GM23338 (cell line): Measurements from ENCODE around the gene FBXO2. TPM values are rescaled to one million over a fixed set of nuclear protein-coding genes. Genes with fewer than 3 reads are reported as not detected.

Experiments used
- ATAC-seq: fragments of 200-7000 bp; cut with Tn5 transposase; 3 replicates; pipeline ENCODE4 v1.9.1; 2020
- DNase-seq: peaks from one replicate; pipeline ENCODE4 v3.0.0-alpha.2; 2015; ENCODE audit warnings: low spot score
- H2AFZ ChIP-seq: fragments of 200-600 bp; sonication (generic); 2 replicates; pipeline ENCODE4 v1.8.0; 2016; ENCODE audit warnings: antibody characterized with exemption, mild to moderate bottlenecking, moderate library complexity
- H3F3A ChIP-seq: fragments of 200-600 bp; sonication (generic); replicated peaks from 2 replicates; pipeline ENCODE4 v1.8.0; 2017; ENCODE audit warnings: antibody characterized with exemption, mixed run types, low read depth
- H3K27ac ChIP-seq: fragments of 200-600 bp; sonication (generic); 2 replicates; pipeline ENCODE4 v1.6.1; 2016; ENCODE audit warnings: low read depth
- H3K27me3 ChIP-seq: fragments of 200-600 bp; sonication (generic); 2 replicates; pipeline ENCODE4 v1.8.0; 2016; ENCODE audit warnings: mild to moderate bottlenecking, mixed run types, moderate library complexity; ENCODE audit not compliant: insufficient read depth
- H3K36me3 ChIP-seq: fragments of 200-600 bp; sonication (generic); 2 replicates; pipeline ENCODE4 v1.8.0; 2016; ENCODE audit warnings: mild to moderate bottlenecking; ENCODE audit not compliant: insufficient read depth
- H3K4me1 ChIP-seq: fragments of 200-600 bp; sonication (generic); 2 replicates; pipeline ENCODE4 v1.8.0; 2016; ENCODE audit warnings: mild to moderate bottlenecking, moderate library complexity; ENCODE audit not compliant: insufficient read depth
- H3K4me2 ChIP-seq: fragments of 200-600 bp; sonication (generic); 2 replicates; pipeline ENCODE4 v1.7.1; 2017; ENCODE audit warnings: mixed run types
- H3K4me3 ChIP-seq: fragments of 200-600 bp; sonication (generic); 2 replicates; pipeline ENCODE4 v1.6.1; 2016; ENCODE audit warnings: mixed run types
- H3K79me2 ChIP-seq: fragments of 200-600 bp; sonication (generic); replicated peaks from 2 replicates; pipeline ENCODE4 v1.8.0; 2017; ENCODE audit warnings: mild to moderate bottlenecking; ENCODE audit not compliant: insufficient read depth
- H3K9me2 ChIP-seq: fragments of 200-600 bp; sonication (generic); 2 replicates; pipeline ENCODE4 v1.8.0; 2017; ENCODE audit not compliant: insufficient read depth
- H4K20me1 ChIP-seq: fragments of 200-600 bp; sonication (generic); replicated peaks from 2 replicates; pipeline ENCODE4 v1.8.0; 2017; ENCODE audit warnings: mild to moderate bottlenecking; ENCODE audit not compliant: insufficient read depth
- H3K27ac Mint-ChIP-seq: 2 replicates; pipeline ENCODE4 v1.8.0; 2020; ENCODE audit warnings: inconsistent platforms, mild to moderate bottlenecking, moderate library complexity, mixed read lengths
- H3K27me3 Mint-ChIP-seq: 3 replicates; pipeline ENCODE4 v1.8.0; 2022; ENCODE audit warnings: low read depth, mild to moderate bottlenecking, moderate library complexity, mixed read lengths, inconsistent platforms; ENCODE audit not compliant: insufficient read depth, poor library complexity
- H3K36me3 Mint-ChIP-seq: 3 replicates; pipeline ENCODE4 v1.8.0; 2021; ENCODE audit warnings: low read depth, mild to moderate bottlenecking, inconsistent platforms, moderate library complexity, mixed read lengths
- H3K4me1 Mint-ChIP-seq: 3 replicates; pipeline ENCODE4 v1.8.0; 2020; ENCODE audit warnings: mild to moderate bottlenecking, inconsistent platforms, mixed read lengths
- H3K4me3 Mint-ChIP-seq: 3 replicates; pipeline ENCODE4 v1.8.0; 2021; ENCODE audit warnings: moderate library complexity, mild to moderate bottlenecking, inconsistent platforms, mixed read lengths
- H3K9me3 Mint-ChIP-seq: 3 replicates; pipeline ENCODE4 v1.8.0; 2020; ENCODE audit warnings: moderate library complexity, mild to moderate bottlenecking, inconsistent platforms, mixed read lengths
- CREB1 ChIP-seq: fragments of 250-450 bp; sonication (Bioruptor Pico); IDR thresholded peaks from 2 replicates; pipeline ENCODE4 v1.5.0; 2020; ENCODE audit warnings: low read depth, mild to moderate bottlenecking, moderate library complexity
- EZH2 ChIP-seq: fragments of 200-600 bp; sonication (generic); IDR thresholded peaks from one replicate; pipeline ENCODE4 v1.8.0; 2017; ENCODE audit warnings: antibody characterized with exemption, mild to moderate bottlenecking, low read depth; ENCODE audit not compliant: unreplicated experiment
- EZH2phosphoT487 ChIP-seq: fragments of 200-600 bp; sonication (generic); IDR thresholded peaks from one replicate; pipeline ENCODE4 v1.8.1; 2018; ENCODE audit warnings: antibody characterized with exemption; ENCODE audit not compliant: unreplicated experiment
- JUNB ChIP-seq: IDR thresholded peaks from one replicate; pipeline ENCODE4 v1.6.1; 2016; ENCODE audit warnings: antibody characterized with exemption; ENCODE audit not compliant: unreplicated experiment
- NANOG ChIP-seq: IDR thresholded peaks from 2 replicates; pipeline ENCODE4 v1.6.1; 2016; ENCODE audit warnings: antibody characterized with exemption, borderline replicate concordance
- POLR2AphosphoS5 ChIP-seq: IDR thresholded peaks from 2 replicates; pipeline ENCODE4 v1.6.1; 2016; ENCODE audit warnings: antibody characterized with exemption, low read depth
- STAT1 ChIP-seq: IDR thresholded peaks from one replicate; pipeline ENCODE4 v1.6.1; 2016; ENCODE audit warnings: antibody characterized with exemption; ENCODE audit not compliant: unreplicated experiment
- ZNF114 ChIP-seq: fragments of 250-450 bp; sonication (Bioruptor Pico); IDR thresholded peaks from 2 replicates; pipeline ENCODE4 v1.5.0; 2020; ENCODE audit warnings: mild to moderate bottlenecking, moderate library complexity
- ZNF331 ChIP-seq: fragments of 250-450 bp; sonication (Bioruptor Pico); IDR thresholded peaks from 2 replicates; pipeline ENCODE4 v1.5.0; 2020; ENCODE audit warnings: low read depth, mild to moderate bottlenecking, moderate library complexity
- polyA plus RNA-seq: library from polyadenylated mRNA; unstranded; fragments of >200 nt; fragmentation: Nextera tagmentation; extraction: Ambion mirVana; gene quantifications from 2 replicates; pipeline ENCODE4 v1.2.1, GENCODE V29; 2016
- total RNA-seq: library from RNA; depleted of rRNA; stranded (reverse); fragments of >200 nt; shearing (Covaris generic); gene quantifications from 2 replicates; pipeline ENCODE4 v1.2.3, GENCODE V29; 2014
- TF ChIP-seq, protein P1 (sequence below): IDR thresholded peaks from one replicate; pipeline ENCODE4 v1.6.1; 2018; ENCODE audit warnings: antibody characterized with exemption; ENCODE audit not compliant: unreplicated experiment
- TF ChIP-seq, protein P2 (sequence below): fragments of 250-450 bp; sonication (Bioruptor Pico); IDR thresholded peaks from 2 replicates; pipeline ENCODE4 v1.5.0; 2020; ENCODE audit warnings: mild to moderate bottlenecking, moderate library complexity
- TF ChIP-seq, protein P3 (sequence below): IDR thresholded peaks from 2 replicates; pipeline ENCODE4 v1.6.1; 2016; ENCODE audit warnings: antibody characterized with exemption
- TF ChIP-seq, protein P4 (sequence below), 2 experiments: fragments of 200-600 bp in 1 of 2; sonication (generic) in 1 of 2; conservative IDR thresholded peaks; 2 replicates each; pipeline versions ENCODE4 v1.5.1 to v1.6.1; 2016 to 2017; ENCODE audit warnings: antibody characterized with exemption in 2 of 2, low read depth in 2 of 2, mild to moderate bottlenecking in 2 of 2, moderate library complexity in 1 of 2

Gene FBXO2
- total and polyA plus RNA-seq, 2 experiments from 2014 or later, result 44.4 to 84.6 TPM

DNA sequence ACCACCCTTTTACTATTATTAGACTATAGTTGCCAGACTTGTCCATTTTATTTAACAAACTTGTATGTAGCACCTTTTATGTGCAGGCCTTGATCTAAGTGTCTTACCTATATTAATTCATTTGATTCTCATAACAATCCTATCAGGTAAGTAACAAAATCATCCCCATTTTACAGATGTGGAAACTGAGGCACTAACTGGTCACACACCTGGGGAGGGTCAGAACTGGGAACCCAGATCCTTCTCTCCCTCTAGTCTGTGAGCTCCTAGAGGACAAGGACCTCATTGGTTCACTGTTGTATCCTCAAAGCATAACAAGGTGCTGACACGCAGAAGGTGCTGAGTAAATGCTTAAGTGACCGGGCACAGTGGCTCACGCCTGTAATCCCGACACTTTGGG, 14.9 kb downstream of the FBXO2 start:
- Mint-ChIP-seq H3K4me1 (no peaks in the 10 kb centered on the region), H3K27ac (no peak overlapping the region), H3K9me3 (no peaks in the 10 kb centered on the region), H3K27me3 (peaks cover 3% of the 10 kb centered on the region), H3K4me3 (no peak overlapping the region), H3K36me3 (no peaks in the 10 kb centered on the region)
- Histone ChIP-seq H3K27ac (no peak overlapping the region), H3K4me3 (no peak overlapping the region), H3K79me2 (no peaks in the 10 kb centered on the region), H3K27me3 (no peaks in the 10 kb centered on the region), H3F3A (0 out of 2 replicates have a peak, but pooled peaks cover 4% of the 10 kb centered on the region), H3K9me2 (no peaks in the 10 kb centered on the region), H4K20me1 (no peaks in the 10 kb centered on the region), H3K4me2 (no peak overlapping the region), H3K36me3 (no peaks in the 10 kb centered on the region), H2AFZ (no peak overlapping the region), H3K4me1 (no peaks in the 10 kb centered on the region)
- TF ChIP-seq ZNF331 (CRISPR knock-in tag) (no peak), EZH2 (no peak), NANOG (no peak), ZNF114 (CRISPR knock-in tag) (no peak), EZH2phosphoT487 (no peak), CREB1 (CRISPR knock-in tag) (no peak), JUNB (no peak), STAT1 (no peak), POLR2AphosphoS5 (no peak)
- TF ChIP-seq, protein P1, sequence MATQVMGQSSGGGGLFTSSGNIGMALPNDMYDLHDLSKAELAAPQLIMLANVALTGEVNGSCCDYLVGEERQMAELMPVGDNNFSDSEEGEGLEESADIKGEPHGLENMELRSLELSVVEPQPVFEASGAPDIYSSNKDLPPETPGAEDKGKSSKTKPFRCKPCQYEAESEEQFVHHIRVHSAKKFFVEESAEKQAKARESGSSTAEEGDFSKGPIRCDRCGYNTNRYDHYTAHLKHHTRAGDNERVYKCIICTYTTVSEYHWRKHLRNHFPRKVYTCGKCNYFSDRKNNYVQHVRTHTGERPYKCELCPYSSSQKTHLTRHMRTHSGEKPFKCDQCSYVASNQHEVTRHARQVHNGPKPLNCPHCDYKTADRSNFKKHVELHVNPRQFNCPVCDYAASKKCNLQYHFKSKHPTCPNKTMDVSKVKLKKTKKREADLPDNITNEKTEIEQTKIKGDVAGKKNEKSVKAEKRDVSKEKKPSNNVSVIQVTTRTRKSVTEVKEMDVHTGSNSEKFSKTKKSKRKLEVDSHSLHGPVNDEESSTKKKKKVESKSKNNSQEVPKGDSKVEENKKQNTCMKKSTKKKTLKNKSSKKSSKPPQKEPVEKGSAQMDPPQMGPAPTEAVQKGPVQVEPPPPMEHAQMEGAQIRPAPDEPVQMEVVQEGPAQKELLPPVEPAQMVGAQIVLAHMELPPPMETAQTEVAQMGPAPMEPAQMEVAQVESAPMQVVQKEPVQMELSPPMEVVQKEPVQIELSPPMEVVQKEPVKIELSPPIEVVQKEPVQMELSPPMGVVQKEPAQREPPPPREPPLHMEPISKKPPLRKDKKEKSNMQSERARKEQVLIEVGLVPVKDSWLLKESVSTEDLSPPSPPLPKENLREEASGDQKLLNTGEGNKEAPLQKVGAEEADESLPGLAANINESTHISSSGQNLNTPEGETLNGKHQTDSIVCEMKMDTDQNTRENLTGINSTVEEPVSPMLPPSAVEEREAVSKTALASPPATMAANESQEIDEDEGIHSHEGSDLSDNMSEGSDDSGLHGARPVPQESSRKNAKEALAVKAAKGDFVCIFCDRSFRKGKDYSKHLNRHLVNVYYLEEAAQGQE, result no peak
- TF ChIP-seq, protein P2, sequence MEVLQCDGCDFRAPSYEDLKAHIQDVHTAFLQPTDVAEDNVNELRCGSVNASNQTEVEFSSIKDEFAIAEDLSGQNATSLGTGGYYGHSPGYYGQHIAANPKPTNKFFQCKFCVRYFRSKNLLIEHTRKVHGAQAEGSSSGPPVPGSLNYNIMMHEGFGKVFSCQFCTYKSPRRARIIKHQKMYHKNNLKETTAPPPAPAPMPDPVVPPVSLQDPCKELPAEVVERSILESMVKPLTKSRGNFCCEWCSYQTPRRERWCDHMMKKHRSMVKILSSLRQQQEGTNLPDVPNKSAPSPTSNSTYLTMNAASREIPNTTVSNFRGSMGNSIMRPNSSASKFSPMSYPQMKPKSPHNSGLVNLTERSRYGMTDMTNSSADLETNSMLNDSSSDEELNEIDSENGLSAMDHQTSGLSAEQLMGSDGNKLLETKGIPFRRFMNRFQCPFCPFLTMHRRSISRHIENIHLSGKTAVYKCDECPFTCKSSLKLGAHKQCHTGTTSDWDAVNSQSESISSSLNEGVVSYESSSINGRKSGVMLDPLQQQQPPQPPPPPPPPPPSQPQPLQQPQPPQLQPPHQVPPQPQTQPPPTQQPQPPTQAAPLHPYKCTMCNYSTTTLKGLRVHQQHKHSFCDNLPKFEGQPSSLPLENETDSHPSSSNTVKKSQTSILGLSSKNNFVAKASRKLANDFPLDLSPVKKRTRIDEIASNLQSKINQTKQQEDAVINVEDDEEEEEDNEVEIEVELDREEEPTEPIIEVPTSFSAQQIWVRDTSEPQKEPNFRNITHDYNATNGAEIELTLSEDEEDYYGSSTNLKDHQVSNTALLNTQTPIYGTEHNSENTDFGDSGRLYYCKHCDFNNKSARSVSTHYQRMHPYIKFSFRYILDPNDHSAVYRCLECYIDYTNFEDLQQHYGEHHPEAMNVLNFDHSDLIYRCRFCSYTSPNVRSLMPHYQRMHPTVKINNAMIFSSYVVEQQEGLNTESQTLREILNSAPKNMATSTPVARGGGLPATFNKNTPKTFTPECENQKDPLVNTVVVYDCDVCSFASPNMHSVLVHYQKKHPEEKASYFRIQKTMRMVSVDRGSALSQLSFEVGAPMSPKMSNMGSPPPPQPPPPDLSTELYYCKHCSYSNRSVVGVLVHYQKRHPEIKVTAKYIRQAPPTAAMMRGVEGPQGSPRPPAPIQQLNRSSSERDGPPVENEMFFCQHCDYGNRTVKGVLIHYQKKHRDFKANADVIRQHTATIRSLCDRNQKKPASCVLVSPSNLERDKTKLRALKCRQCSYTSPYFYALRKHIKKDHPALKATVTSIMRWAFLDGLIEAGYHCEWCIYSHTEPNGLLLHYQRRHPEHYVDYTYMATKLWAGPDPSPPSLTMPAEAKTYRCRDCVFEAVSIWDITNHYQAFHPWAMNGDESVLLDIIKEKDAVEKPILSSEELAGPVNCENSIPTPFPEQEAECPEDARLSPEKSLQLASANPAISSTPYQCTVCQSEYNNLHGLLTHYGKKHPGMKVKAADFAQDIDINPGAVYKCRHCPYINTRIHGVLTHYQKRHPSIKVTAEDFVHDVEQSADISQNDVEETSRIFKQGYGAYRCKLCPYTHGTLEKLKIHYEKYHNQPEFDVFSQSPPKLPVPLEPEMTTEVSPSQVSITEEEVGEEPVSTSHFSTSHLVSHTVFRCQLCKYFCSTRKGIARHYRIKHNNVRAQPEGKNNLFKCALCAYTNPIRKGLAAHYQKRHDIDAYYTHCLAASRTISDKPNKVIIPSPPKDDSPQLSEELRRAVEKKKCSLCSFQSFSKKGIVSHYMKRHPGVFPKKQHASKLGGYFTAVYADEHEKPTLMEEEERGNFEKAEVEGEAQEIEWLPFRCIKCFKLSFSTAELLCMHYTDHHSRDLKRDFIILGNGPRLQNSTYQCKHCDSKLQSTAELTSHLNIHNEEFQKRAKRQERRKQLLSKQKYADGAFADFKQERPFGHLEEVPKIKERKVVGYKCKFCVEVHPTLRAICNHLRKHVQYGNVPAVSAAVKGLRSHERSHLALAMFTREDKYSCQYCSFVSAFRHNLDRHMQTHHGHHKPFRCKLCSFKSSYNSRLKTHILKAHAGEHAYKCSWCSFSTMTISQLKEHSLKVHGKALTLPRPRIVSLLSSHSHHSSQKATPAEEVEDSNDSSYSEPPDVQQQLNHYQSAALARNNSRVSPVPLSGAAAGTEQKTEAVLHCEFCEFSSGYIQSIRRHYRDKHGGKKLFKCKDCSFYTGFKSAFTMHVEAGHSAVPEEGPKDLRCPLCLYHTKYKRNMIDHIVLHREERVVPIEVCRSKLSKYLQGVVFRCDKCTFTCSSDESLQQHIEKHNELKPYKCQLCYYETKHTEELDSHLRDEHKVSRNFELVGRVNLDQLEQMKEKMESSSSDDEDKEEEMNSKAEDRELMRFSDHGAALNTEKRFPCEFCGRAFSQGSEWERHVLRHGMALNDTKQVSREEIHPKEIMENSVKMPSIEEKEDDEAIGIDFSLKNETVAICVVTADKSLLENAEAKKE (CRISPR knock-in tag), result no peak
- TF ChIP-seq, protein P3, sequence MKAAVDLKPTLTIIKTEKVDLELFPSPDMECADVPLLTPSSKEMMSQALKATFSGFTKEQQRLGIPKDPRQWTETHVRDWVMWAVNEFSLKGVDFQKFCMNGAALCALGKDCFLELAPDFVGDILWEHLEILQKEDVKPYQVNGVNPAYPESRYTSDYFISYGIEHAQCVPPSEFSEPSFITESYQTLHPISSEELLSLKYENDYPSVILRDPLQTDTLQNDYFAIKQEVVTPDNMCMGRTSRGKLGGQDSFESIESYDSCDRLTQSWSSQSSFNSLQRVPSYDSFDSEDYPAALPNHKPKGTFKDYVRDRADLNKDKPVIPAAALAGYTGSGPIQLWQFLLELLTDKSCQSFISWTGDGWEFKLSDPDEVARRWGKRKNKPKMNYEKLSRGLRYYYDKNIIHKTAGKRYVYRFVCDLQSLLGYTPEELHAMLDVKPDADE, result no peak
- TF ChIP-seq, protein P4, sequence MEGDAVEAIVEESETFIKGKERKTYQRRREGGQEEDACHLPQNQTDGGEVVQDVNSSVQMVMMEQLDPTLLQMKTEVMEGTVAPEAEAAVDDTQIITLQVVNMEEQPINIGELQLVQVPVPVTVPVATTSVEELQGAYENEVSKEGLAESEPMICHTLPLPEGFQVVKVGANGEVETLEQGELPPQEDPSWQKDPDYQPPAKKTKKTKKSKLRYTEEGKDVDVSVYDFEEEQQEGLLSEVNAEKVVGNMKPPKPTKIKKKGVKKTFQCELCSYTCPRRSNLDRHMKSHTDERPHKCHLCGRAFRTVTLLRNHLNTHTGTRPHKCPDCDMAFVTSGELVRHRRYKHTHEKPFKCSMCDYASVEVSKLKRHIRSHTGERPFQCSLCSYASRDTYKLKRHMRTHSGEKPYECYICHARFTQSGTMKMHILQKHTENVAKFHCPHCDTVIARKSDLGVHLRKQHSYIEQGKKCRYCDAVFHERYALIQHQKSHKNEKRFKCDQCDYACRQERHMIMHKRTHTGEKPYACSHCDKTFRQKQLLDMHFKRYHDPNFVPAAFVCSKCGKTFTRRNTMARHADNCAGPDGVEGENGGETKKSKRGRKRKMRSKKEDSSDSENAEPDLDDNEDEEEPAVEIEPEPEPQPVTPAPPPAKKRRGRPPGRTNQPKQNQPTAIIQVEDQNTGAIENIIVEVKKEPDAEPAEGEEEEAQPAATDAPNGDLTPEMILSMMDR (conservative IDR thresholded peaks at IDR 0.05; ENCODE audit: low read depth in 2 of 2), result no peak
- no peak for ATAC-seq
- DNase-seq, result no peak
